ENCODE measurements around the gene GRIN3B.
"Not testable (repeated sequence)": the region's sequence is repeated elsewhere in the genome, so short reads cannot be mapped to it uniquely, and the experiment has no call there.

DNA sequence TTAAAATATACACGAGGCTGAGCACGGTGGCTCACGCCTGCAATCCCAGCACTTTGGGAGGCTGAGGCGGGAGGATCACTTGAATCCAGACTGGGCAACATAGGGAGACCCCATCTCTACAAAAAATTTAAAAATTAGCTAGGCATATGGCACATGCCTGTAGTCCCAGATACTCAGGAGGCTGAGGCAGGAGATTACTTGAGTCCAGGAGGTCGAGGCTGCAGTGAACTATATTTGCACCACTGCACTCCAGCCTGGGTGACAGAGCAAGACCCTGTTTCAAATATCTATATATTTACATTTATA, 23.6 kb downstream of the GRIN3B start:
- TF ChIP-seq, protein P1, sequence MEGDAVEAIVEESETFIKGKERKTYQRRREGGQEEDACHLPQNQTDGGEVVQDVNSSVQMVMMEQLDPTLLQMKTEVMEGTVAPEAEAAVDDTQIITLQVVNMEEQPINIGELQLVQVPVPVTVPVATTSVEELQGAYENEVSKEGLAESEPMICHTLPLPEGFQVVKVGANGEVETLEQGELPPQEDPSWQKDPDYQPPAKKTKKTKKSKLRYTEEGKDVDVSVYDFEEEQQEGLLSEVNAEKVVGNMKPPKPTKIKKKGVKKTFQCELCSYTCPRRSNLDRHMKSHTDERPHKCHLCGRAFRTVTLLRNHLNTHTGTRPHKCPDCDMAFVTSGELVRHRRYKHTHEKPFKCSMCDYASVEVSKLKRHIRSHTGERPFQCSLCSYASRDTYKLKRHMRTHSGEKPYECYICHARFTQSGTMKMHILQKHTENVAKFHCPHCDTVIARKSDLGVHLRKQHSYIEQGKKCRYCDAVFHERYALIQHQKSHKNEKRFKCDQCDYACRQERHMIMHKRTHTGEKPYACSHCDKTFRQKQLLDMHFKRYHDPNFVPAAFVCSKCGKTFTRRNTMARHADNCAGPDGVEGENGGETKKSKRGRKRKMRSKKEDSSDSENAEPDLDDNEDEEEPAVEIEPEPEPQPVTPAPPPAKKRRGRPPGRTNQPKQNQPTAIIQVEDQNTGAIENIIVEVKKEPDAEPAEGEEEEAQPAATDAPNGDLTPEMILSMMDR (IDR thresholded peaks at IDR 0.05; ENCODE audit: low read depth, low read length, poor library complexity, severe bottlenecking) = not testable (repeated sequence)
- not testable (repeated sequence) for TF ChIP-seq EZH2phosphoT487 (IDR thresholded peaks at IDR 0.05; ENCODE audit: borderline replicate concordance, low read length)

All from DOHH2 (cell line).